ENCODE measurements around the gene TPD52L1. TPM values are rescaled to one million over a fixed set of nuclear protein-coding genes. Genes with fewer than 3 reads are reported as not detected.
A peak's percentile ranks its signal among the peaks of the same experiment; 100 is the strongest.

The TPD52L1 gene
- total and polyA plus RNA-seq, 2 experiments from 2014 or later, result 22.8 to 24.0 TPM

DNA sequence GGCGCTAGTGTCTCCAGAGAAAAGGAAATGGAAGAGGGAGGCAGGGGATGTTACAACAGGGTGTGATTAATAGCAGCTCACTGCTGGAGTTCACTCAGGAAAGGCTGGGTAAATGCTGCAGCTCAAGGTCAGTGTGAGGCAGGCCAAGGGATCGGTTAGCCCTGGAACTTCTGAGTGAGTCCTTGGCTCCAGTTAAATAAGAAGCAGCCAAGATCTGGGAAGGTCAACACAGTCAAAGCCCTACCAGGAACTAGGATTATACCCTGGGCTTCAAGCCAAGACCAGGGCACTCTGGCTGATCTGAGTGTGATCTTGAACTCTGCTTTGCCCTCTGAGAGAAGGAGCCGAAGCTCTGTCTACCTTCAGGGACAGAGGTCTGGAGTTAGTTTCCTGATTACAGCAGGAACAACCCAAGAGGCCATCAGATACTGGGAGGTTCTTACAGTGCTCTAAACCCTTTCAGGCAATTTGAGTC is 44.3 kb downstream of the TPD52L1 start:
- H3K27ac ChIP-seq (ENCODE audit: low read depth), result no peak overlapping the region
- H4K20me1 ChIP-seq (replicated peaks; ENCODE audit: insufficient read depth), result no peaks in the 10 kb centered on the region
- TF ChIP-seq EZH2 (IDR thresholded peaks at IDR 0.05; ENCODE audit: low read depth, unreplicated experiment) (no peak), CREB1 (CRISPR knock-in tag; IDR thresholded peaks at IDR 0.05; ENCODE audit: low read depth) (no peak), POLR2AphosphoS5 (IDR thresholded peaks at IDR 0.05; ENCODE audit: low read depth) (no peak), STAT1 (IDR thresholded peaks at IDR 0.05; ENCODE audit: unreplicated experiment) (no peak), ZNF114 (CRISPR knock-in tag; IDR thresholded peaks at IDR 0.05) (no peak), EZH2phosphoT487 (IDR thresholded peaks at IDR 0.05; ENCODE audit: unreplicated experiment) (no peak), ZNF331 (CRISPR knock-in tag; IDR thresholded peaks at IDR 0.05; ENCODE audit: low read depth) (no peak), NANOG (IDR thresholded peaks at IDR 0.05; ENCODE audit: borderline replicate concordance) (no peak)
- no peaks in the 10 kb centered on the region for H3K79me2 ChIP-seq (replicated peaks; ENCODE audit: insufficient read depth)
- H3K4me2 ChIP-seq, result no peak overlapping the region
- ATAC-seq (peak; percentile 67), DNase-seq (ENCODE audit: low spot score) (no peak)
- Mint-ChIP-seq H3K27ac (peak overlapping the region; percentile 66), H3K27me3 (ENCODE audit: insufficient read depth, low read depth, poor library complexity) (peaks cover 4% of the 10 kb centered on the region), H3K36me3 (ENCODE audit: low read depth) (no peaks in the 10 kb centered on the region), H3K4me1 (peaks cover 17% of the 10 kb centered on the region), H3K9me3 (no peaks in the 10 kb centered on the region; the same call in 2 of the 3 replicates), H3K4me3 (no peak overlapping the region)
- no peak overlapping the region for H3K4me3 ChIP-seq
- H3K27me3 ChIP-seq (ENCODE audit: insufficient read depth), result no peaks in the 10 kb centered on the region
- no peaks in the 10 kb centered on the region for H3F3A ChIP-seq (replicated peaks; ENCODE audit: low read depth)
- 0 out of 2 replicates have a peak, but pooled peaks cover 7% of the 10 kb centered on the region for H3K4me1 ChIP-seq (ENCODE audit: insufficient read depth)
- H3K9me2 ChIP-seq (ENCODE audit: insufficient read depth), result no peaks in the 10 kb centered on the region
- H2AFZ ChIP-seq, result no peak overlapping the region
- no peaks in the 10 kb centered on the region for H3K36me3 ChIP-seq (ENCODE audit: insufficient read depth)

GRCh38 chr6:125198398-125198937 is 44.9 kb downstream of the TPD52L1 start:
- H2AFZ ChIP-seq, result no peak overlapping the region
- no peak overlapping the region for H3K4me3 ChIP-seq
- ATAC-seq, result no peak
- peaks cover 11% of the 10 kb centered on the region; the same call in 1 of the 2 replicates for H3K4me1 ChIP-seq (ENCODE audit: insufficient read depth)
- Mint-ChIP-seq H3K27me3 (ENCODE audit: insufficient read depth, low read depth, poor library complexity) (peaks cover 4% of the 10 kb centered on the region), H3K4me1 (peaks cover 24% of the 10 kb centered on the region), H3K9me3 (no peaks in the 10 kb centered on the region; the same call in 2 of the 3 replicates), H3K4me3 (no peak overlapping the region), H3K36me3 (ENCODE audit: low read depth) (no peaks in the 10 kb centered on the region), H3K27ac (no peak overlapping the region)
- H3K27me3 ChIP-seq (ENCODE audit: insufficient read depth), result no peaks in the 10 kb centered on the region
- no peaks in the 10 kb centered on the region for H3K9me2 ChIP-seq (ENCODE audit: insufficient read depth)
- H3K36me3 ChIP-seq (ENCODE audit: insufficient read depth), result no peaks in the 10 kb centered on the region
- DNase-seq (ENCODE audit: low spot score), result no peak
- H3K27ac ChIP-seq (ENCODE audit: low read depth), result no peak overlapping the region
- TF ChIP-seq ZNF462 (CRISPR knock-in tag; IDR thresholded peaks at IDR 0.05) (no peak), NANOG (IDR thresholded peaks at IDR 0.05; ENCODE audit: borderline replicate concordance) (no peak), POLR2AphosphoS5 (IDR thresholded peaks at IDR 0.05; ENCODE audit: low read depth) (no peak), ZNF114 (CRISPR knock-in tag; IDR thresholded peaks at IDR 0.05) (no peak)
- H3F3A ChIP-seq (replicated peaks; ENCODE audit: low read depth), result no peaks in the 10 kb centered on the region
- no peaks in the 10 kb centered on the region for H3K79me2 ChIP-seq (replicated peaks; ENCODE audit: insufficient read depth)
- H3K4me2 ChIP-seq, result no peak overlapping the region
- H4K20me1 ChIP-seq (replicated peaks; ENCODE audit: insufficient read depth), result no peaks in the 10 kb centered on the region

All from GM23338 (cell line).